ENCODE measurements around the gene SPNS3.

Gene SPNS3, protein sequence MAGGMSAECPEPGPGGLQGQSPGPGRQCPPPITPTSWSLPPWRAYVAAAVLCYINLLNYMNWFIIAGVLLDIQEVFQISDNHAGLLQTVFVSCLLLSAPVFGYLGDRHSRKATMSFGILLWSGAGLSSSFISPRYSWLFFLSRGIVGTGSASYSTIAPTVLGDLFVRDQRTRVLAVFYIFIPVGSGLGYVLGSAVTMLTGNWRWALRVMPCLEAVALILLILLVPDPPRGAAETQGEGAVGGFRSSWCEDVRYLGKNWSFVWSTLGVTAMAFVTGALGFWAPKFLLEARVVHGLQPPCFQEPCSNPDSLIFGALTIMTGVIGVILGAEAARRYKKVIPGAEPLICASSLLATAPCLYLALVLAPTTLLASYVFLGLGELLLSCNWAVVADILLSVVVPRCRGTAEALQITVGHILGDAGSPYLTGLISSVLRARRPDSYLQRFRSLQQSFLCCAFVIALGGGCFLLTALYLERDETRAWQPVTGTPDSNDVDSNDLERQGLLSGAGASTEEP

DNA sequence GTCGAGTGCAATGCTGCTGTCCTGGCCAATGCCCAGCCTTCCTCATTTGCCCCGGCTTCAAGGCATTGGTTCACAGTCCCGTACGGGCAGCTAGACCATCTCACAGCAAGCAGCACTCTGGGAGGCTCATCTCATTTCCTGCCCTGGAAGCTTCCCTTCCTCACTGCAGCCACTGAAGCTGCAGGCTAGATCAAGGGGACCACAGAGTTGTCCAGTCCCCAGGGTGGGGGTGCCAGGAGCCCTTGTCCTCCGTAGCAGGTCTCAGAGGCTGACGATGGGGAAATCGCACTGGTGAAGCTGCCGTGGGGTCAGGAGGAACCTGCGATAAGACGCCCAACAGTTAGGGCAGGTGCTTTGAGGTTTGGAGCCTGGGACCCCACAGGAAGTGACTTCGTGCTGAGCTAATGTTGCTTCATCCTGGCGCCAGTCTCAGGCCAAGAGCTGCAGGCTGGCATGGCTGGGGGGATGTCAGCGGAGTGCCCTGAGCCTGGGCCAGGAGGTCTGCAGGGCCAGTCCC, at the start of gene SPNS3:
SPNS3 (plus strand) TSS at position 426 of the 517 bp plus-strand sequence; CDS start at position 454, 28 bp downstream.
- FAIRE-seq, result no peak

DNA sequence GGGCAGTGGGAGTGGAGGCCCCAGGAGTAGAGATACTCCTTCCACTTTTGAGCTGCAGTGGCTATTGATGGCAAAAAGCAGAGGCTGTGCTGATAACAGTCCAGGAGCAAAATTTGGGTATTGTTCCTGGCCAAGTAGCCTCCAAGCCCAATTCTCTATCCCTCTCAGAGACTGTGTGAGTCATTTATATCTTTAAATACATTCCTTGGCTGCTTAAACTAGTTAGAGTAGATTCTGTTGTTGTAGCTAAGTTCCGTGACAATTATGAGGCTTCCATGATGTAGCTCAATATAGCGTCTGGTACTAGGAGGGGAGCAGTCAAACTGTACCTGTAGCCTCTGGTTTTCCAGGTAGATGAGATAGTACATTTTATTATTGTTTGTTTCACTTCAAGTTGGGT, 47.3 kb upstream of the SPNS3 start:
- no peak for FAIRE-seq

DNA sequence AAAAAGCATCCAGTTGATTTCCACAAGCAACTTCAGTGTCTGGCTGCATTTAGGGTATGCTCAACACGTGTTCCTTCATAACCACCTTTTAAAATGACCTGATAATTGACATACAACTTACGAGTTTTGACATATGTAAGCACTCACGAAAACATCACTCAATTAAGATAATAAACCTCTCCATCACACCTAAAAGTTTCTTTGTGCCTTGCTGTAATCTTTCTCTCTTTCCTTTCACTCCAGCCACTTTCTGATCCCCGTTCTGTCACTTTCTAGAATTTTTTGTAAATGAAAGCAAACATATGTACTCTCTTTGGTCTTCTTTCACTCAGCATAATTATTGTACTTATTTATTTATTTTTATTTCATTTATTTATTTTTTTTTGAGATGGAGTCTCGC, 46.6 kb upstream of the SPNS3 start:
- FAIRE-seq, result no peak

DNA sequence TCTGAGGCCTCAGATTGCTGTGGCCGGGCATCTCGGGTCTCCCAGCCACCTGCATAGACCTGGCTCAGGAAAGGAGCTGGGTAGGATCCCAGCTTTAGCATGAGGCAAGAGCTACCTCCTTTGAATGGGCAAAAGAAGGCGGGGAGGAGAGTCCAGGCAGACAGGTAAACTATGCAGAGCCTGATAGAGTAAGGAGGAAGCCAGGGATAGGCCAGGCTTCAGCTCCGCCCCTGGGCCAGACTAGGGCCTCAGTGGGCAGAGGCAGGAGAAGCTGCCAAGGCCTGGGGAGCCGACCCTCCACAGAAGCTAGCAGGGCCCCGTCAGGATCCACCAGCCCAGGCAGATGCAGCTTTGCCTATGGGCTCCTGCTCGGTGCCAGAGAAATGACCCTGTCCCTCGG, 44.7 kb upstream of the SPNS3 start:
- FAIRE-seq, result no peak

DNA sequence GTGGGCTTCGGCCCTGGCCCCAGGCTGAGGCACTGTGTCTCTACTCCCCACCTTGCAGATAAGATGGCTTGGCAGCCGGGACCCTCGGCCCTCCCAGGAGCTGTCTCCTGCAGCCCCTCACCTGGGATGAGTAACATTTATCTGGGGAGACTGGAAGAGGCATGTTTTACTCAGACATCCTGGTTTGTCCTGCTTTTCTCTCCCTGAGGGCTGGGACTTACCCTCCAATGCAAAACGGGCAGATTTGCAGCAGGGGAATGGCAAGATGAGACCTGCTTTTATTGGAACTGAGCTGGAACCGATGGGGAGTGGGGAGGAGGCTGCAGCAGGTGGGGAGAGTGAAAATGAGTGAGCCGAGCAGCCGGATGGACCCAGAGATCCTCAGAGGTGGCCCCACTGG, 39.9 kb upstream of the SPNS3 start:
- no peak for FAIRE-seq

DNA sequence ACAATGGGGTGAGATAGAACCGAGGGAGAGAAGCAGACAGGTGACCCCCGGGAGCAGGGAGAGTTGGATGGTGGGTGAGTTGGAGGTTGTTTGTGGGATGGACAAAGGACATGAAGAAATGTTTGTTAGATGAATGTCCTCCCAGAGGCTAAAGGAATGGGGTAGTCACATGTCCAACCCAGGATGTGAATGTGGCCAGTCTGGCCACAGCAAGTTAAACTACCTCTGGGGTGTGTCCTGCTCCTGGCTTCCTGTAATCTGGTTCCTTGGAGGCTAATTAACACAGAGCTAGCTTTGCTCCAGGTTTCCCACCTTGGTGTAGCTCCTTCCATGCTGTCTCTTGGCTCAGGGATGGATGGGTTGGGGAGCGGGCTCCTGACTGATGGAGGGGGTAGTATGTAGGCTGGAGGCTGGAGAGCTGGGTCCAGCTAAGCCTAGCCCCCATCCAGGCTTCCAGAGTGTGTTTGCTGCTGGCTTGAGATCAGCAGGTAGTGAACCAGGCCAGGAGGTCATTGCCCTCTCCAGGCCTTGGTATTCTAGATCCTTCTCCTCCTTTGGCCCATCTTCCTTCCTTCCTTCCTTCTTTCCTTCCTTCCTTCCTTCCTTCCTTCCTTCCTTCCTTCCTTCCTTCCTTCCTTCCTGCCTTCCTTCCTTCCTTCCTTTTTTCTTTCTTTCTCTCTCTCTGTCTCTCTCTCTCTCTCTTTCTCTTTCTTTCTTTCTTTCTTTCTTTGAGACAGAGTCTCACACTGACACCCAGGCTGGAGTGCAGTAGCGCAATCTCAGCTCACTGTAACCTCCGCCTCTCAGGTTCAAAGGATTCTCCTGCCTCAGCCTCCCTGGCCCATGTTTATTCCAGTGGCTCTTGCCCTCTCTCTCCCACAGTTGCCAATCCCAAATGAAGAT, 39.3 kb upstream of the SPNS3 start:
- no peak for FAIRE-seq

DNA sequence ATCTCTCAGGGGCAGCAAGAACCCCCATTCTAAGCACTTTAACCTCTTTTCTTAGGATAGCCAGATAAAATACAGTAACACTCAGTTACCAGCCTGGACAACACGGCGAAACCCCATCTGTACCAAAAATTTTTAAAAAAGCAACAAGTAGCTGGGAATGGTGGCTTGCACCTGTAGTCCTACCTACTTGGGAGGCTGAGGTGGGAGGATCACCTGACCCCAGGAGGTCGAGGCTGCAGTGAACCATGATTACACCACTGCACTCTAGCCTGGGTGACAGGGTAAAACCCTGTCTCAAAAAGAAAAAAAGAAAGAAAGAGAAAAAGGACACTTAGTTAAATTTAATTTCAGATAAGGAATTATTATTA, 38.6 kb upstream of the SPNS3 start:
- FAIRE-seq, result no peak

DNA sequence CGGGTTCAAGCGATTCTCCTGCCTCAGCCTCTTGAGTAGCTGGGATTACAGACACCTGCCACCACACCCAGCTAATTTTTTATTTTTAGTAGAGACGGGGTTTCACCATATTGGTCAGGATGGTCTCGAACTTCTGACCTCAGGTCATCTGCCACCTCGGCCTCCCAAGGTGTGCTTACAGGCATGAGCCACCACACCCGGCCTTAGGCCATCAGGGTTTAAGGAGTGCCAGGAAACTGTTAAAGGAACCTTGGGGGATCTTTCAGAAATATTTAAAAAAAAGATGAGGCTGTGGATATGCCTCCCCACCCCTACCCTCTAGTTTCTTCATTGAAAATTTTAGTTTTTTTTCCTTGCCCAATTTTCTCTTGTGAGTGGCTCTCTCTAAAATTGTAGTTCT, 35.9 kb upstream of the SPNS3 start:
- FAIRE-seq, result no peak

DNA sequence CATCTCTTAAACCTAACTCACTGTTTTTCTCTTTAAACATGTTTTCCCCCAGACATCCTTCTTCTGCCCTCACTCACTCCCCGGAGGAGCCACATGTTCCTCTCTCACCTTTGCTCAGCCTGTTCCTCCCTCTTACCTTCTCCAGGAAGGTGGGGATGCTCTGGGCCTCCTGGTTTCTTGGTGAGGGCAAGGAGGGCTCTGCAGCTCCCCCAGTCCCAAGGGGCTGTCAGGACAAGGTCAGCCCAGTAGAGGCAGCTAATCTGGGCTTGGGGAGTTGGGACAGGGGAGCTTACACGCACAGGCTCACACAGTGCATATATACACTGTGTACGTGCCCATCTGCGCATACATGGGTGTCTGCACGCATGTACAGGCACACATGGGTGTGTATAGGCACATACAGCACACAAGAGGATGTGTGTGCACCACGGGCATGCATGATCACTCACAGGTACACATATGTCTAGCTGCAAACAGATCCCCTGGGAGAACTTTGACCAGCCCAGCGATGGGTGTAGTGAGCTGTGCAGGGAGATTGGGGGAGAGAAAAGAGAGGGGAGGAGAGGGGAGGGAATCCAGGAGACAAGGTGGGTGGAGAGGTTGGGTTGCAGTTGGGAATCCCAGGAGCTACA, 28.6 kb upstream of the SPNS3 start:
- no peak for FAIRE-seq

DNA sequence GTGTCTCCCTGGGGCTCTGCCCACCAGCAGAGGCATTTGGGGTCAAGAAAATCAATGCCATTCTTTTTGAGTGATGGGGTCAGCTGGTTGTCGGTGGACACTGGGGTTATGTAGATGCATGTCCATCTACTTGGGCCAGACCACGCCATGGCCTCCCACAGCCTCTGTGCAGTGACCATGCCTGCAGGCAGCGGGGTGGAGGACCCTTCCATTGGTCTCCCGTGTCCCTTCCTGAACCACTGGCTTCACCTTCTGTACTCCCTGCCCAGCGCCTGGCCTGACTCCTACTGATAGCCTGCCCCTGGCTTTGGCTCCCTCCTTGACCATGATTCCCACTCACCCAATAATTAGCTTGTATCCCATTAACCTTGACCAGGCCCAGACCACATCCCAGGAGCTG, 28.0 kb upstream of the SPNS3 start:
- no peak for FAIRE-seq

DNA sequence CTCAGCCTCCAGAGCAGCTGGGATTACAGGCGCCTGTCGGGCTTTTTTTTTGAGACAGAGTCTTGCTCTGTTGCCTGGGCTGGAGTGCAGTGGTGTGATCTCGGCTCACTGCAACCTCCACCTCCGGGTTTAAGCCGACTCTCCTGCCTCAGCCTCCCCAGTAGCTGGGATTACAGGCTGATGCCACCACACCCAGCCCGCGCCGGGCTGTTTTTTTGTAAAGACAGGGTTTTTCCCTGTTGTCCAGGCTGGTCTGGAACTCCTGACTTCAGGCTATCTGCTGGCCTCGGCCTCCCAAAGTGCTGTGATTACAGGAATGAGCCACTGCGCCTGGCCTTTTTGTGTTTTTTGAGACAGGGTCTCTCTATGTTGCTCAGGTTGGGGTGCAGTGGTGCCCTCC, 27.4 kb upstream of the SPNS3 start:
- FAIRE-seq, result no peak

DNA sequence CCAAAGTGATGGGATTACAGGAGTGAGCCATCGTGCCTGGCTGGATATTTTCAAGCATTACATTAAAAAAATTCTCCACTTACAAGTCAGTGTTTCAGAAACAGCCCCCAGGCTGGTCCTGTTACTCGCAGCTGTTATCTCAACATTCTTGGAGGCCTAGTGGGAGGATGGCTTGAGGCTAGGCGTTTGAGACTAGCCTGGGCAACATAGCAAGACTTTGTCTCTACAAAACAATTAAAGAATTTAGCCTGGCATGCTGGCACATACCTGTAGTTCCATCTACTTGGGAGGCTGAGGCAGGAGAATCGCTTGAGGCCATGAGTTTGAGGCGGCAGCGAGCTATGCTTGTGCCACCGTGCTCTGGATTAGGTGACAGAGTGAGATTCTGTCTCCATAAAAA, 26.5 kb upstream of the SPNS3 start:
- no peak for FAIRE-seq

DNA sequence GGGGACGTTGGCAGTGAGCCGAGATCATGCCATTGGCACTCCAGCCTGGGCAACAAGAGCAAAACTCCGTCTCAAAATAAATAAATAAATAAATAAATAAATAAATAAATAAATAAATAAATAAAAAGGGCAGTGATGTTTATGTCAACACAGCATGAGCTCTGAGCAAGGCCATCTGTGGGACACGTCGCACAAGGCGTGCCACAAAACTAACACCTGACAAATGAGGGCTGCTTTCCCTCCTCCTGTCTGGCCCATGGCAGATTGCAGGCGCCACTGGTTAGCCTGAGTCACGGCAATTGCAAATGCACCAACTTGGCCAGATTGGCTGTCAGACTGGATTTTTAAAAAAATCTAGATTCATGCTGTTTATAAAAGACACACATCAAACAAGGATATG, 25.9 kb upstream of the SPNS3 start:
- FAIRE-seq, result no peak

DNA sequence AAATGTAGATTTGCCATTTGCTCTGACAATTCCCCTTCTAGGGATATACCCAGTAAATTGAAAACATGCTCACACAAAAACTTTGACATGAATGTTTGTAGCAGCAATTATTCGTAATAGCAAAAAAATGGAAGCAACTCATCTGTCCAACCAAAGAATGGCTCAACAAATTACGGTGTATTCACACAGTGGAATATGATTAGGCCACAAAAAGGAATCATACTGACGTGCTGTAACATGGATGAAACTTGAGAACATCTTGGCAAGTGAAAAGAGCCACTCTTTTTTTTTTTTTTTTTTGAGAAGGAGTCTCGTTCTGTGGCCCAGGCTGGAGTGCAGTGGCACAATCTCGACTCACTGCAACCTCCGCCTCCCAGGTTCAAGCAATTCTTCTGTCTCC, 24.1 kb upstream of the SPNS3 start:
- FAIRE-seq, result no peak

DNA sequence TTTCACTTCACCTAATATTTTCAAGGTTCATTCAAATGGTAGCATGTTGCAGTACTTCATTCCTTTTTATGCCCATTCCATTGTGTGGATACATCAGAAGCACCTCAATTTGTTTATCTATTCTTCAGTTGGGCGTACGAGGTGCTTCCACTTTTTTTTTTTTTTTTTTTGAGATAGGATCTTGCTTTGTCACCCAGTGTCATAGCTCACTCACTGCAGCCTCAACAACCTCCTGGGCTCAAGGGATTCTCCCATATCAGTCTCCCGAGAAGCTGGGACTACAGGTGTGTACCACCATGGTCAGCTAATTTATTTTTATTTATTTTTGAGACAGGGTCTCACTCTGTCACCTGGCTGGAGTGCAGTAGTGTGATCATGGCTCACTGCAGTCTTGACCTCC, 22.5 kb upstream of the SPNS3 start:
- no peak for FAIRE-seq

DNA sequence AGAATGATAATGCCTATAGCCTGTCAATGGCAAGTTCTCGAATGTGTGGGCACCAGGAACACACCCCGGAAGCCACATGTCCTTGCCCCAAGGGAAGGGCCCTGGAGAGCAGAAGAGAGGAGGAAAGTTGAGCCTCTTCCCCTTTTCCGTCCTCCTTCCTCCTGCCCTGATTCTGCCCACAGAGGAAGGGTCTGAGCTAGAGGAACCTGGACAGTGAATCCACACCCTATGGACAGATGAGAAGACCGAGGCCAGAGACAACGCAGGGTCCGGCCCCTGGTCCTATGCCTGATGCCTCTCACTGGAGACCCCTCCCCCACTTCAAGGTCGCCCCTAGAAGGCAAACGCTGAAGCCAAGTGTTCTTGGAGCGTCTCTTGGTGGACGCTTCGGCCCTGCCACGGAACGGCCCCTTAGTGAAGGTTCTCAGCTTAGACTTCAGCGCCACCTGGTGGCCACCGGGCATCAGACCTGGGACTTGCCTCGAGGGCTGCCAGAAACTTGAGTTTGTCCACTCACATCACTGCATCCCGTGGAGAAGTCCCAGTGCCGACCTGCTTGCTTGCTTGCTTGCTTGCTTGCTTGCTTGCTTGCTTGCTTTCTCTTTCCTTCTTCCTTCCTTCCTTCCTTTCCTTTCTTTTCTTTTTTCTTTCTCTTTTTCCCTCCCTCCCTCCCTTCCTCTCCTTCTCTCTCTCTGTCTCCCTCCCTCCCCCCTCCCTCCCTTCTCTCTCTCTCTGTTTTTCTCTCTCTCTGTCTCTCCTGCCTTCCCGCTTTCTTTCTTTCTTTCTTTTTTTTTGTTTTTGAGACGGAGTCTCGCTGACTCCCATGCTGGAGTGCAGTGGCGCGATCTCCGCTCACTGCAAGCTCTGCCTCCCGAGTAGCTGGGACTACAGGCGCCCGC, 20.6 kb upstream of the SPNS3 start:
- FAIRE-seq, result peak; percentile 71

DNA sequence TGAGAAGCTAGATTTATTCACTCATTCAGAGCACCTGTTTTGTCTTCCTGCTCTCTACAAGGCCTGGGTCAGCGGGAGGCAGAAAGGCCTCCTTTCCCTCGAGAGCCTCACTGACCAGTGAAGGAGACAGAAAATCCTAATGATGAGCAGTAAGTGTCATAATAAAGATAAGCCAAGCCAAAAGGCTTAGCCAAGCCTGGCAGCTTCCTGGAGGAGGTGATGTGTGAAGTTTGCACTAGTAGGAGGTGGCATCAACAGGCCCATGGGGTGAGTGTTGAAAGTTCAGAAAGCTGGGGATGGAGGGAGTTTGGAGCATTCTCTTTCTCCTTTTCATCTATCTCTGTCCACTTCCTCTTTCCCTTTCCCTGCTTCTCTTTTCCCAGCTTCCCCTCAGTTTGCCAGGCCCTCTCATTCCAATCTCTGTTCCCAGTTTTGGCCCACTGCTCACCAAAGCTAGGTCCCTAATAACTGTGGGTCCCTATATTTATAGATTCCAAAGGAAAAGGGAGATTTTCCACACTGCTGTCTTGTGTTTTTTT, 16.5 kb upstream of the SPNS3 start:
- no peak for FAIRE-seq

DNA sequence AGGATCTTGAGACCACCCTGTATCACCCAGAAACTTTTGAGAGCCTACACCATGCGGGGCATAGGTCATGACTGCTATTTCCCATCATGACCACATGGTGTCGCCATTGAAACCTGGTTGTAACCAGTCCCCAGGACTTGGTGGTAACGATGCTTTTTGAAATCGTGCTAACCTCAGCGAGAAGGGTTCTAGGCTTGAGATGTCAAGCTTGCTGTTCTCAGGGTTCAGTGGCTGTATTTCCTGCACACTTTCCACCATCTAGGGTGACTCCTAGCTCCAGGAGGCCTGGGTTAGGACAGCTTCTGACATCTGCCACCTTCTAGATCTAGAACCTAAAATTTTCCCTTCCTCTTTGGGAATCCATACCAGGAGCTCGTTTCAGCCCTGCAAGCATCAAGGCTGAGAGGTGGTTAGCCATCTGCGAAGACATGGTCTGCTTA, 13.0 kb upstream of the SPNS3 start:
- peak; percentile 86 for FAIRE-seq

DNA sequence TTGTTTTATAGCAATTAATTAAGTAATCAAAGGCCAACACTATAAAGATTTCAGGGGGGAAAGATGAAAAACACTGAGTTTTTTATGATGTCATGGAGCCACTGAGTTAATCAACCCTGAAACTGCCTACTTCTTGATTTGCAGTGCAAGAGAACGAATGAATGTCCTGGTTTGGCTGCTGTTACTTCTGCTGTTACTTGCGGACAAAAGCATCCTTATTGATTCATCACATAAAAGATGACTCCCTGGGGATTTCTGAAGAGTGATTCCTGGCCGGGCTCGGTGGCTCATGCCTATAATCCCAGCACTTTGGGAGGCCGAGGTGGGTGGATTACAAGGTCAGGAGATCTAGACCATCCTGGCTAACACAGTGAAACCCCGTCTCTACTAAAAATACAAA, 10.9 kb upstream of the SPNS3 start:
- no peak for FAIRE-seq

DNA sequence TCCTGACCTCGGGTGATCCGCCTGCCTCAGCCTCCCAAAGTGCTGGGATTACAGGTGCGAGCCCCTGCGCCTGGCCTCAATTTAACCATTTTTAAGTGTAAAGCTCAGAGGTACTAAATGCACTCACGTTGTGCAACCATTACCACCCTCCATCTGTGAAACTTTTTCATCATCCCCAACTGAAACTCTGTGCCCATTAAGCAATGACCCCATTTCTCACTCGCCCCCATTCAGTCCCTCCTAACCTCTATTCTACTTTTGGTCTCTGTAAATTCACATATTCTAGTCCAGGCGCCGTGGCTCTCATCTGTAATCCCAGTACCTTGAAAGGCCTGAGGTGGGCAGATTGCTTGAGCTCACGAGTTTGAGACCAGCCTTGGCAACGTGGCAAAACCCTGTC, 8.3 kb upstream of the SPNS3 start:
- FAIRE-seq, result no peak

DNA sequence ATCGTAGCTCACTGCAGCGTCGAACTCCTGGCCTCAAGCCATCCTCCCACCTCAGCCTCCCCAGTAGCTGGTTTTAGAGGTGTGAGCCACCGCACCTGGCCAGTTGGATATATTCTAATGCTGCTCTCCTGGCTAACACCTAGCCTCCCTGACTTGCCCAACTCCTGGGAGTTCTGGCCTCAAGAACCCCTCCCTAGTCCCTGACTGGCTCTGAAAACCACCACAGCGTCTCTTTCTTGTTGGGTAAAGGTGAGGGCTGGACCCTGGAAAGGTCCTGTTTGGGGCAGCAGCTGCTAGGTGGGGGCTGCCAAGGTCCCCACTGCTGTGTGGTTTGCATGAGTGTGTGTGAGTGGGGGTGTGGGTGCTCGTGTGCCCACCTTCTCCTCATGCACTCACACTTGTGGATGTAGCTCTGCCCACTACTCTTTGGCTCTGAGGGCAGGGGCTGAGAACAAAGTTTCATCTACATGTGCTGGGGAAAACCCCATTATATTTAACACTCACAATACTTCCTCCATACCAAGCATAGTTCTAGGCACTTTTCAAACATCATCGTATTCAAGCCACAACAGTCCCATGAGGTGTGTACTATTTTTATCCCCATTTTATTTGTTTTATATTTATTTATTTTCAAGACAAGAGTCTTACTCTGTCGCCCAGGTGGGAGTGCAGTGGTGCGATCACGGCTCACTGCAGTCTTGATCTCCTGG, 7.1 kb upstream of the SPNS3 start:
- FAIRE-seq, result no peak

Measured in TTC549 (cell line).